HFF-Myc (cell line): ENCODE results near the gene CACNG3.

Source experiments
- DNase-seq: peaks from one replicate; pipeline ENCODE4 v3.0.0-alpha.2; 2011; ENCODE audit warnings: low read depth; ENCODE audit errors: extremely low read depth
- H3K4me3 ChIP-seq: replicated peaks from 2 replicates; pipeline ENCODE4 v1.5.1; 2011; ENCODE audit warnings: low read depth, mild to moderate bottlenecking, control low read depth, low read length
- TF ChIP-seq, protein P1 (sequence below): IDR thresholded peaks from 2 replicates; pipeline ENCODE4 v1.5.1; 2012; ENCODE audit warnings: mild to moderate bottlenecking, low read depth, low read length, control low read depth; ENCODE audit errors: missing control alignments

CACNG3 gene

DNA sequence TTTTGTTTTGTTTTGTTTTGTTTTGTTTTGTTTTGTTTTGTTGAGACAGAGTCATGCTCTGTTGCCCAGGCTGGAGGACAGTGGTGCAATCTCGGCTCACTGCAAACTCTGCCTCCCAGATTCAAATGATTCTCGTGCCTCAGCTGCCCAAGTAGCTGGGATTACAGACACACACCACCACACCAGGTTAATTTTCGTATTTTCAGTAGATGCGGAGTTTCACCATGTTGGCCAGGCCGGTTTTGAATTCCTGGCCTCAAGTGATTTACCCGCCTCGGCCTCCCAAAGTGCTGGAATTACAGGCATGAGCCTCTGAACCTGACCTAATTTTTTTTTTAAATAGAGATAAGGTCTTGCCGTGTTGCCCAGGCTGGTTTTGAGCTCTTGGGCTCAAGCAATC, 46.5 kb downstream of the CACNG3 start:
- DNase-seq = no peak
- TF ChIP-seq, protein P1, sequence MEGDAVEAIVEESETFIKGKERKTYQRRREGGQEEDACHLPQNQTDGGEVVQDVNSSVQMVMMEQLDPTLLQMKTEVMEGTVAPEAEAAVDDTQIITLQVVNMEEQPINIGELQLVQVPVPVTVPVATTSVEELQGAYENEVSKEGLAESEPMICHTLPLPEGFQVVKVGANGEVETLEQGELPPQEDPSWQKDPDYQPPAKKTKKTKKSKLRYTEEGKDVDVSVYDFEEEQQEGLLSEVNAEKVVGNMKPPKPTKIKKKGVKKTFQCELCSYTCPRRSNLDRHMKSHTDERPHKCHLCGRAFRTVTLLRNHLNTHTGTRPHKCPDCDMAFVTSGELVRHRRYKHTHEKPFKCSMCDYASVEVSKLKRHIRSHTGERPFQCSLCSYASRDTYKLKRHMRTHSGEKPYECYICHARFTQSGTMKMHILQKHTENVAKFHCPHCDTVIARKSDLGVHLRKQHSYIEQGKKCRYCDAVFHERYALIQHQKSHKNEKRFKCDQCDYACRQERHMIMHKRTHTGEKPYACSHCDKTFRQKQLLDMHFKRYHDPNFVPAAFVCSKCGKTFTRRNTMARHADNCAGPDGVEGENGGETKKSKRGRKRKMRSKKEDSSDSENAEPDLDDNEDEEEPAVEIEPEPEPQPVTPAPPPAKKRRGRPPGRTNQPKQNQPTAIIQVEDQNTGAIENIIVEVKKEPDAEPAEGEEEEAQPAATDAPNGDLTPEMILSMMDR = no peak
- H3K4me3 ChIP-seq = no peak overlapping the region

DNA sequence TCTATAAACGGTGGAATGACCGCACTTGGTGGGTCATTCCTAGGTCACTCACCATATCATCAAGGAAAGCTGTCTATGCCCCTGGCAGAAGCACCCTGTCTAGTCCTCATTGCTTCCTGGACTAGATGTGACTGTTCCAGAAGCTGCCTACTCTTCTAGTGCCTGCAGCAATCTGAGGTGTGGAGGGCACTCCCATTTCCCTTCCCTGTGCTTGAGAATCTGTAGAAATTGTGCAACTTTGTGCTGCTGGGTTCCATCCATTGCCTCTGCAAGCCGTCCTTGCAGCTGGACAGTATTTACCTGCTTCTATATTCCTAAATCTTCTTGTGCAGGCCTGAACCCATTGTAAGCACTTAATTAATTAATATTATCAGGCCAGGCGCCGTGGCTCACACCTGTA, 52.1 kb downstream of the CACNG3 start:
- no peak for DNase-seq
- TF ChIP-seq, protein P1 = no peak
- H3K4me3 ChIP-seq = no peak overlapping the region

DNA sequence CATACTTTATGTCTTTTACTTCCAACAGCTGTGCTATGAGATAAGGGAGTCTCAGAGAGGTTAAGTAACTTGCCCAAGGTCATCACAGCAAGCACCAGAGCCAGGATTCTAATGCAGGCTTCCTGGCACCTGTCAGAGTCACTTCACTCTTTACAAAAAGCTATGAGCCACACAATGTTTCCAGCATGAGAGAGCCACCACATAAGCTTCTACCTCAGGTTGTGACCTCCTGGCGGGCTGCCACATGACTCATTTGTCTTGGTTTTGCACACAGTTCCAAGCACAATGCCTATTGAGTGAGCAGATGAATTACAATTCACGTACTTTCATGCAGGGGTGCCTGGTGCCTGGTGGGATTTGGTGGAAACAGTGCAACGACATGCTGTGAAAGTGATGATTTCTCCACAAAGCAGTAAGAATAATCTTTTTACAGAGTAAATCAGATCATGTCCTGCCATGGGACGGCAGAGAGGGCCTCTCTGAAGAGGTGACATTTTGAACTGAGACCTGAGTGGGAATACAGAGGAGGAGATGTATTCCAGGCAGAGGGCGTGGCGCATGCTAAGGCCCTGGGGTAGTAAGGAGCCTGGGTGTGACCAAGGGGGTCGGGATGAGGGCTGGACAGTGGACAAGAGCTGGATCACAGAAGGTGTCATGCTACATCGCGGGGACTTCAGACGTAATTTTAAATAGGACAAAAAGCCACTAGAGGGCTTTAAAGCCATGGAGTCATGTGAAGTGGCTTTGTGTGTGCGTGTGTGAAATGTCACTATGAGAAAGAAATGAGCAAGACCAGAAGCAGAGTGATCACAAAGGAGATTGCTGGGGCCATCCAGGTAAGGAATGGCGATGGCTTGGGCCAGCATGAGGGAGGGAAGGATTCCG, 53.4 kb downstream of the CACNG3 start:
- no peak overlapping the region for H3K4me3 ChIP-seq
- TF ChIP-seq, protein P1 = no peak
- no peak for DNase-seq

DNA sequence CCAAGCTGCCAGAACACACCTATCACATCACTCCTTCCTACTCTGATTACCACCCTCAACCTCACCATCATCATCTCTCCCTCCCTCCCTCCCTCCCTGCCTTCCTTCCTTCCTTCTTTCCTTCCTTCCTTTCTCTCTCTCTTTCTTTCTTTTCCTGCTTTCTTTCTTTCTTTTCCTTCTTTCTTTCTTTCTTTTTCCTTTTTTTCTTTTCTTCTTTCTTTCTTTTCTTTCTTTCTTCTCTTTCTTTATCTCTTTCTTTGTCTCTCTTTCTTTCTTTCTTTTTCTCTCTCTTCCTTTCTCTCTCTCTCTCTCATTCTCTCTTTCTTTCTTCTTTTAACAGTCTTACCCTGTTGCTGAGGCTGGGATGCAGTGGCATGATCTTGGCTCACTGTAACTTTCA, 59.2 kb downstream of the CACNG3 start:
- H3K4me3 ChIP-seq = no peak overlapping the region
- no peak for DNase-seq
- TF ChIP-seq, protein P1 = no peak

DNA sequence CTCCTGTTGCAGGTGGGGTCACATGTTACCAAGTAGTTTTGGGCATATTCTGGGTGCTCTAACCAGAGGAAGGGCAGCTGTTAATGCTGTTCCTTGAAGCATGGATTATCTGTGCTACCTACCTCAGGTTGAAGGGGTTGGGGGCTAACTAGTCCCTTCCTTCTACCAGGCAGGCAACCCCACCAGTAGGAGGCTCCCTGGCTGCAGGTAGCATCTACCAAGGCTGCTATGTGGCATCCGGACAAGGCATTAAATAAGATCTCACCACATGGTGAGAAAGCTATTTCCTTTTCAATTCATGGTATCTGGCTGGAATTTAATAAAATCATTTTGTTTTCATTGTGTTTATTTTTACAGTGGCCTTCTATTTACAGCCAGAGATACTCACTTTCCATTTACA, 62.5 kb downstream of the CACNG3 start:
- DNase-seq = no peak
- no peak overlapping the region for H3K4me3 ChIP-seq
- TF ChIP-seq, protein P1 = no peak

DNA sequence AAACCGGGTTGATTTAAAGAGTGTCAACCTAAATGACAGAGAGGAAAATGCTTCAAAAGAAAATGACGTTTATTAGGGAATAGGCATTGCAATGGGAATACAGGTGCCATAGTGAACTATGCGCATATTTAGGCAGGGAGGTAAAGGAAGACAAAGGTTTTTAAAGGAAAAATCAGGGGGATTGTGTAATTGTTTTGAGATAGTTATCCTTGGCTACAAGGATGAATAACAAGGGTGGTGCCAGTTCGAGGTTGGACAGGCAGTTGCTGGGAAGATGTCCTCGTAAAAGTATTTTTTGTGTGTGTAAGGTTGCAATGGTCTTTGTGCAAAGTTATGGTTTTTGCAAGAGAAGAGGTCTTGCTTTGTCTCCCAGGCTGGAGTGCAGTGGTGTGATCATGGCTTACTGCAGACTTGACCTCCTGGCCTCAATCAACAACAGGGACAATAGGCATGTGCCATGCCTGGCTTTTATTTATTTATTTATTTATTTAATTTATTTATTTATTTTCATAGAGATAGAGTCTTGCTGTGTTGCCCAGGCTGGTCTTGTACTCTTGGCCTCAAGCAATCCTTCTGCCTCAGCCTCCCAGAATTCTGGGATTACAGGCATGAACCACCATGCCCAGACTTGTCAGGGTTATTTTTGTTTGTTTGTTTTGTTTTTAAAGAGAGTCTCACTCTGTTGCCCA, 63.1 kb downstream of the CACNG3 start:
- H3K4me3 ChIP-seq = no peak overlapping the region
- TF ChIP-seq, protein P1 = no peak
- DNase-seq = no peak
